Activated effector memory CD4-positive, alpha-beta T cell treated with anti-CD3 and anti-CD28 coated beads, Interleukin-2, amount 50 U/mL, for 16 hours (primary cell): Measurements from ENCODE around the gene TOGARAM2.
"Not testable (repeated sequence)": the region's sequence is repeated elsewhere in the genome, so short reads cannot be mapped to it uniquely, and the experiment has no call there.

ENCODE experiments used
- DNase-seq: peaks from one replicate; pipeline ENCODE4 v3.0.0-alpha.2; 2020

The TOGARAM2 gene

GRCh38 chr2:29075894-29076705 lies 95.0 kb downstream of the TOGARAM2 start:
- DNase-seq, result no peak

GRCh38 chr2:29079887-29080286 lies 98.8 kb downstream of the TOGARAM2 start:
- no peak for DNase-seq

GRCh38 chr2:29080886-29081743 lies 100.0 kb downstream of the TOGARAM2 start:
- no peak for DNase-seq

GRCh38 chr2:29082804-29083495 lies 101.9 kb downstream of the TOGARAM2 start:
- DNase-seq, result no peak

- DNase-seq, result no peak
These were observed 103.5 kb downstream of the TOGARAM2 start for GRCh38 chr2:29084554-29084953.

- DNase-seq, result not testable (repeated sequence)
These were observed 109.2 kb downstream of the TOGARAM2 start for GRCh38 chr2:29090311-29090710.

- no peak for DNase-seq
These were observed 115.9 kb downstream of the TOGARAM2 start for GRCh38 chr2:29096969-29097368.

- DNase-seq, result no peak
These were observed 116.5 kb downstream of the TOGARAM2 start for GRCh38 chr2:29097569-29097968.

GRCh38 chr2:29100564-29100963 lies 119.5 kb downstream of the TOGARAM2 start:
- no peak for DNase-seq
